Measurements from ENCODE around the gene MYBPH. TPM values are rescaled to one million over a fixed set of nuclear protein-coding genes. Genes with fewer than 3 reads are reported as not detected.

MYBPH gene
- total RNA-seq, 1 donor from 2014 or later, result not detected

DNA sequence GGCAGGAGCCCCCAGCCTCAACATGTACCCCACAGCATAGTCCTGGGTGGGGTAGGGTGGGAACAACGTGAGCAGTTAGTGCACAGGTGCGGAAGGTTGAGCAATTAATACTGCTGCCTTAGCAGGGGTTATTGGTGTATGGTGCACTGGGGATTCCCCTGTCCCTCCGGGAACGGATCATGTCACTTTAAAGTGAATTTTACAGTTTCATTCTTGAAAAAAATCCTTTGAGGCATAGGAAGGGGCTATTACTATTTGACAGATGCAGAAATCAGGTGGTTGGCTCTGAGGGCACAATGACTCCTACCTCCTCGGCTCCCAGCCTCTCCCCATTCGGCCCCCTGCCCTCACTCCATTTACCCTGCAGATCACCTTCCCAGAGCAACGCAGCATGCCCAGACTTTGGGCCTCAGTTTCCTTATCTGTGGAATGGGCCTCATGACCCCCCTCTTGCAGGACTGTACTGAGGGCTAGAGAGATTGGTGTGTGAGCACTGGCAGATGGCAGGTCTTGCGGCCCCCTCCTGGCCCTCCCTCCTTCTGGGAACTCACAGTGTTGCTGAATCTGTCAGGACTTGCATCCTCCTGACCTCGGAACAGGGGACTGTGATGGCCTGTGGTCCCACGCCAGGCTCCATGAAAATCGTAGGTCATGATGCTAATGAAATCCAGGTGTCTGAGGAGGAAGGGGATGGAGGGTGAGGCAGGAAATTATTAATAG is 5.1 kb upstream of the MYBPH start:
- DNase-seq (ENCODE audit: low read depth, low spot score), result no peak

GRCh38 chr1:203179667-203180005 is 4.0 kb upstream of the MYBPH start:
- DNase-seq (ENCODE audit: low read depth, low spot score), result no peak

DNA sequence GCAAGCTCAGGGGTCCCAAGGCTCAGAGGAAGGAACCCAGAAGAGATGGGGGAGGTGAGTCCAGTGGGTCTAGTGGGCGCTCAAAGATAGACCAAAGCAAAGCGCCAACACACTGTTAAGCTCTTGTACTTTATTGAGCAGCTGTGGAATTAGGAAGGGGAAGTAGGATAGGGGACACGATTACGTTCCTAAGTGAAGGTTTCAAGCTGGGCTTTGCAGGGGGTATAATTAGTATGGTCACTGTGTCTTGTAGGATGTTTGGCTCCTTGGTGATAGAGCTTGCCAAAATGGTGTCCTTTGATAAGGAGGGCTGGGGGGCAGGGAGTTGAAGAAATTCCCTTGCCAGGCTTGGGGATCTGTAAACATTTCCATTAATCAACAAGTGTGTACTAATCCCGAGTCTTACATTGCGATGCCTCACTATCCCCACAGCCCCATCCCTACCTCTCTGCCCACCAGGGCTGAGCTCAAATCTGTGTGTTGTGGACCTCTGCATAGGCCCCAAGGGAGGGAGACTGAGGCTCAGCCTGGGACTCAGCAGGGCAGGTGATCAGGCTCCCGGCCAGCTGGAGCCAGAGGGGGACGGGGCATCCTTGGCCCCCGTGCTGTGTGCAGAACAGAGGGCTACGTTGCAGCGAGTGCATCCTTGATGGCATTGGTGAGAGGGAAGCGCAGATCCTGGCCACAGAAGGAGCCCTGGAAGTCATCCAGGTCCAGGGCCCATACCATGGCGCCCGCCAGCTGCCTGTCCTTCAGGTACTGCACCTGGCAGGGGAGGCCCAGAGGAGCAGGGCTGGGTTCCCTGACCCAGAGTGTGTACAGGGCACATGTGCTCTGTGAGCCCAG is 3.4 kb upstream of the MYBPH start:
- DNase-seq (ENCODE audit: low read depth, low spot score), result no peak

DNA sequence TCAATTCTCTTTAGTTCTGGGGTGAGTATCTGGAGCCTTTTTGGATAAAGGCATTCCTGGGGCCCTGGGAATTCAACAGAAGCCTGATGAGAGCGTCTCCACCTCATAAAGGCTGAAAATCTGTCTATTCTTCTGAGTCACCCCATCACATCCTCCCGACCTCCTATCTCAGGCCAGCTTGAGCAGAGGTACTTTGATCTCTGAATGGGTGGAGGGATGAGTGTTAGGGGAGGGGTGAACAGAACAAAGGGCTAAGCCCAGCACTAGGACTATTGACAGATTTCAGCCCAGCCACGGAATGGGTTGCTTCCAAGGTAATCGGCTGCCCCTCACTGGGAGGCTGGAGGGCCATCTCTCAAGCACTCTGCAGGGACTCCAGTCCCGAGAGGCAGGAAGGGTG is 2.5 kb upstream of the MYBPH start:
- DNase-seq (ENCODE audit: low read depth, low spot score), result no peak

- DNase-seq (ENCODE audit: low read depth, low spot score), result no peak
Observed at GRCh38 chr1:203177470-203178039, 1.9 kb upstream of the MYBPH start.

DNA sequence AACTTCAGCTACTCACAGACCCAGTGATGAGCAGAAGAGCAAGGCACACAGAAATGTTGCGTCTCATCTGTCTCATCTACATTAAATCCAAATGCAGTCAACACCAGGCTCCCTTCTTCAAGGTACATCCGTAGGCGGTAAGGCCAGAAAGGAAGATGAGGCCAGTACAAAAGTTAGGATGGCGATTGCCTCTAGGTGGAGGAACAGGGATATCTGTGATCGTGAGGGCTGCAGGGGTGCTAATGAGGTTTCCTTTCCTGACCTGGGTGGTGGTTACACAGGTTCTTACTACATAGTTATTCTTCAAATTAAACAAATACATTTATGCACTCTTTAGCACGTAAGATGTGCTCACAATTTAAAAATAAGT is 1.4 kb upstream of the MYBPH start:
- no peak for DNase-seq (ENCODE audit: low read depth, low spot score)

GRCh38 chr1:203176273-203177035 is 828 bp upstream of the MYBPH start:
- DNase-seq (ENCODE audit: low read depth, low spot score), result no peak

DNA sequence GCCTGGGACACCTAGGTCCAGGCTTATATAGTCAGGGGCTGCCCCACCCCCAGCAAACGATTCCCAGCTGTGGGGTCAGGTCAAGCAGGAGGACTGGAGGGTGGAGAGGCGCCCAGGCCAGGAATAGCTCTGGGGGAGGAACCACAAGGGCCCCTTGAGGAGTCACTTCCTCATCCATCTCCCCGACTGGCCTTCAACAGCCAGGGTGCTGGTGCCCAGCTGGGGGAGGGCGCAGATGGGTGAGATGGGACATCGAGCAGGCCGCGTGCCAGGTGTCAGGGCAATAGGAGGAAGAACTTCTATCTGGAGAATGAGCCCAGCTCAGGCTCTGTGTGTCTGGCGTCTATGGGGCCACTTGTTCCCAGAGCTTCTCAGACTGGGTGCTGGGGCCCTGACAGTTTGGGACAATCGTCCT is 208 bp upstream of the MYBPH start:
- no peak for DNase-seq (ENCODE audit: low read depth, low spot score)

DNA sequence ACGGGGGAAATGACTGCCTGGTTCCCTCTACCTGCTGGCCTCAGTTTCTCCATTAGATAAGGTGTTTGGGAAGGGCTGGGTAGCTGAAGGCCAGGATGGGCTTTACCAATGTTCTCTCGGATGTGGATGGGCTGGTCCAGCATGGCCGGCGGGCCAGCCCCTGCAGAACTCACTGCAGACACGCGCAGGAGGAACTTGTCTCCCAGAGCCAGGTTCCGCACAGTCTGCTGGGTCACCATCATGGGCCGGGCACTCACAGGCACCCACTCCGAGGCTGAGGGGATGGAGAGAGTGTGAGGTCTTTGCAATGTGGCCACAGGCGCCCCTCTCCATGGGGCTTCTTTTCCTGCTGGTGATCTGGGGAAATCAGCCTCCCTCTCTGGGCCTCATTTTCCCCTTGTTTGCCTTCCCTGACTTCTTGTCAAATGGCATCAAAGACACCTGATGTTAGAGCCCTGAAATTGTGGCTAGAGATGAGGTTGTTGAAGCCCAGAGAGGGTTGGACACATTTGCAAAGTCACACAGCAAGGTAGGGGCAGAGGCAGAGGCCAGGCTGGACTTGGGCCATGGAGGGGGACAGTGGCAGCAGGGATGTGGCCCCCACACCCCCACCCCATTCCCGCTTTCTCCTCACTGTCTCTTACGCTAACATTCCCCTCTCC is 1.2 kb downstream of the MYBPH start:
- DNase-seq (ENCODE audit: low read depth, low spot score), result no peak

DNA sequence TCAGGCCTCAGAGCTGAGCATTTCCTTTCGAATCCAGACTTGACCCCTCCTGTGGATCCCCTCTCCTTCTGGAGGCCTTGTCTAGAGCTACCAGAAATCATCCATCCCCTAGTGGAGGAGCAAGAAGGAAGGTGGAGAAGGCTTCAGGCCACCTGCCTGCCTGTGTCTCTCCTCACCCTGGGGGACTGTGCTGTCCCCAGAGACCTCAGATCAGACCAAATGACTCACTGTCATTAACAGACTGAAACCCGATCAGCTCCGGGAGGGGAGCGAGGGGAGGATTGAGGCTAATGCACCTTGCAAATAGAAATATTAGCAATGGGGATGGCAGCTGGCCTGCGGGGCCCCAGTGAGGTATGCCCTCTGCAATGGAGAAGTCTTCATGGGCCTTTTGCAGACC is 2.1 kb downstream of the MYBPH start:
- no peak for DNase-seq (ENCODE audit: low read depth, low spot score)

DNA sequence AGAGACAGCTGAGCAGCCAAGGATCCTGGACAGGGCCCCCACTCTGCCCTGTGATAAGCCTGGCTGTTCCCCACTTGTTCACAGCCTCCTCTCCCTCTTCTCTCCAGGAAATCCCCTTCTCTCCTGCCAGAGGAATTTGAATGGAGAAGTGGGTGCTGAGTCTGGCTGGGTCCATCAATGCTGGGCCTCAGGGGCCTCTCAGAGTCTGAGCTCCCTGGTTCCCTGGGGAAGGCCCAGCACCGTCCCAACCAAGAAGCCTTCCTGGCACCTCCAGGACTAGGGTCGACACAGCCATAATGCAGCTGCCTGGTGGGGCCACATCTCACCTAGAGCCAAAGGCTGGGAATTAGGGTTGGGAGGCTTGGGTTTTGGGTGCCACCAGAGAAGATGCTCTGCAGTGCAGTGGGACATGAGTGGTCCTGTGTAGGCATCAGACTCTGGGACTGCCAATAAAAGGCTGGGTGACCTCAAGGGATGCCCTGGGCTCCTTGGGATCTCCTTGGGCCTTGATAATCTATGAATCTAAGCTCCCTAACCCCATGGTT is 2.5 kb downstream of the MYBPH start:
- DNase-seq (ENCODE audit: low read depth, low spot score), result no peak

DNA sequence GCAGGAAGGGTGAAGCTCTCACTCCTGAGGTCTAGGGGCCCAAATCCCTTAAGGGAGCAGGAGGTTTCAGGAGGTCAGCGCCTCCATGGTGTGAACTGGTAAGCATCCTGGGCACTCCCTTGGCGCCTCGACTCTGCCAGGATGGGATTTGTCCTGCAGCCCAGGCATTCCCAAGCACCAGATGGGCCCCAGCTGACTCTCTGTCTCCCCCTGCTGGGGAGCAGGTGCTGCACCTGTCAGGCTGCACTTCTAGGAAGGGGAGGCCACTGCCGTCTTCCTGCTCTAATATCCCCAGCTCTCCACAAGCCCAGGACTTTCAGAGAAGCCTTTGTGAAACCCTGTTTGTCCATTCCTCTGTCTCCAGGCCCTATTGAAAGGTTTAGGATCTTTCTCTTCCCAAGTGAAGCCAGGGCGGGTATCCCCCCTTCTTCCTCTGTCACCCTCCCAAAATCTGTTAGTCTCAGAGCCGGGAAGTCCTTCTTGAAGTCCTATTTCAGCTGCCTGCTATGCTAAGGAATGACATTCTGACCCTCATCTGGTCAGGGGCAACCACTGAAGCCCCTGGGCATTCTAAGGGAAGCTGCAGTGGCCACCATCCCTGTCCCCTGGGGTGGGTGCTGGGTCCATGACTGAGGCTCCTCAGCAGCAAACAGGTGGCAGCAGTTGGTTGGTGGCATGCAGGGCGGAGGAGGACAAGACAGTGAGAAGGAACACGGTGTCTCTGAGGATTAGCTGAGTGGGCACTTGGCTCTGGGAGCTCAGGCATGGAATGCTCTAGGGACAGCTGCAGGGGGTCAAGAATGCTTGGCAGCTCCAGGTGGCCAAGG is 3.2 kb downstream of the MYBPH start:
- no peak for DNase-seq (ENCODE audit: low read depth, low spot score)

GRCh38 chr1:203171341-203172183 is 4.1 kb downstream of the MYBPH start:
- no peak for DNase-seq (ENCODE audit: low read depth, low spot score)

- no peak for DNase-seq (ENCODE audit: low read depth, low spot score)
Observed at GRCh38 chr1:203170625-203171330, 4.8 kb downstream of the MYBPH start.

- DNase-seq (ENCODE audit: low read depth, low spot score), result no peak
Observed at GRCh38 chr1:203169770-203170520, 5.7 kb downstream of the MYBPH start.

DNA sequence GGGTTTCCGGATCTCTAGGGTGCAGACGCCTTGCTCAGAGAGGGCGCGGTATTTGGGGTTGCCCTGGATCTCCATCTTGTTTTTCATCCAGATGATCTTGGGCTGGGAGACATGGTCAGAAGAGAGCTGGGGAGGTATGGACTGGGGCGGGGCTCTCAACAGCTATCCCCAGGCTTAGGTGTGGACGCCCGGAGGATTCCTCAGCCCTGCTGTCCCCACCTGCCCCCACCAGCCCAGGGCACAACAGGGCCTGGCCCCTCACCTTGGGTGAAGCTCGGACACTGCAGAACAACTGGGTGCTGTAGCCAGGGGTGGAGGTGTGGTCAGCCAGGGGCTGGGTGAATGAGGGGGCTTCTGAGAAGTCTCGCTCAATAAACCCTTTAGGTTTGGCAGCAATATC is 6.6 kb downstream of the MYBPH start:
- no peak for DNase-seq (ENCODE audit: low read depth, low spot score)

- DNase-seq (ENCODE audit: low read depth, low spot score), result no peak
Observed at GRCh38 chr1:203168256-203168786, 7.3 kb downstream of the MYBPH start.

GRCh38 chr1:203167913-203168200 is 7.8 kb downstream of the MYBPH start:
- no peak for DNase-seq (ENCODE audit: low read depth, low spot score)
